Measurements from ENCODE around the gene KIAA0753. TPM values are rescaled to one million over a fixed set of nuclear protein-coding genes. Genes with fewer than 3 reads are reported as not detected.

Gene KIAA0753
- total and polyA plus RNA-seq, 2 of the 13 experiments (the other 11 are each of a cell fraction or from before 2014, with no cell fraction given) = 5.2 to 9.1 TPM

DNA sequence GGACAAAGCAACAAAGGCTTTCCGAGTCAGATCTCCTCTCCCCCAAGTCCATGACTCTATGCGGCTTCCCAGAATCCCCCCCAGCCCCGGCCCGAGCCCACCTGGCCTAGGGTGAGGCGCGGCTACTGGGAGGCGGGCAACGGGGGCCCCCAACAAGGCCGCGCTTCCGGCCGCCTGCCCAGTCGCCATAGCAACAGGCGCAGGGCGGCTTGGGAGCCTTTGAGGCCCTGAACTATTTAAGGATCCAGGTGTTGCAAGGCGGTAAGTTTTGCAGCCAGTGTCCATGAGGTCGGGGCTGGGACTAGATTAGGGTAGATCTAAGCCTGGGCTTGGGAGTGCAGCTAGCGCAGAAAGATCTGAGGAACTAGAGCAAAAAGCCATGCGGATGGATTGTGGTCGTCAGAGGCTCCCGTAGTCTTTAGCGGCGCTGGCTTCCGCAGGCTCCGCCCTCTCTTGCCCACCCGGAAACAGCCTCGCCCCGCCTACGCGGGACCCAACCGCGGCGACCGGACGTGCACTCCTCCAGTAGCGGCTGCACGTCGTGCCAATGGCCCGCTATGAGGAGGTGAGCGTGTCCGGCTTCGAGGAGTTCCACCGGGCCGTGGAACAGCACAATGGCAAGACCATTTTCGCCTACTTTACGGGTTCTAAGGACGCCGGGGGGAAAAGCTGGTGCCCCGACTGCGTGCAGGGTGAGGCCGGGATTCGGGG, at the start of gene KIAA0753, which contains the start of gene TXNDC17 (continued):
- TF ChIP-seq, protein P1, sequence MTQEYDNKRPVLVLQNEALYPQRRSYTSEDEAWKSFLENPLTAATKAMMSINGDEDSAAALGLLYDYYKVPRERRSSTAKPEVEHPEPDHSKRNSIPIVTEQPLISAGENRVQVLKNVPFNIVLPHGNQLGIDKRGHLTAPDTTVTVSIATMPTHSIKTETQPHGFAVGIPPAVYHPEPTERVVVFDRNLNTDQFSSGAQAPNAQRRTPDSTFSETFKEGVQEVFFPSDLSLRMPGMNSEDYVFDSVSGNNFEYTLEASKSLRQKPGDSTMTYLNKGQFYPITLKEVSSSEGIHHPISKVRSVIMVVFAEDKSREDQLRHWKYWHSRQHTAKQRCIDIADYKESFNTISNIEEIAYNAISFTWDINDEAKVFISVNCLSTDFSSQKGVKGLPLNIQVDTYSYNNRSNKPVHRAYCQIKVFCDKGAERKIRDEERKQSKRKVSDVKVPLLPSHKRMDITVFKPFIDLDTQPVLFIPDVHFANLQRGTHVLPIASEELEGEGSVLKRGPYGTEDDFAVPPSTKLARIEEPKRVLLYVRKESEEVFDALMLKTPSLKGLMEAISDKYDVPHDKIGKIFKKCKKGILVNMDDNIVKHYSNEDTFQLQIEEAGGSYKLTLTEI (CRISPR knock-in tag; conservative IDR thresholded peaks at IDR 0.05) = no peak
- TF ChIP-seq, protein P2, sequence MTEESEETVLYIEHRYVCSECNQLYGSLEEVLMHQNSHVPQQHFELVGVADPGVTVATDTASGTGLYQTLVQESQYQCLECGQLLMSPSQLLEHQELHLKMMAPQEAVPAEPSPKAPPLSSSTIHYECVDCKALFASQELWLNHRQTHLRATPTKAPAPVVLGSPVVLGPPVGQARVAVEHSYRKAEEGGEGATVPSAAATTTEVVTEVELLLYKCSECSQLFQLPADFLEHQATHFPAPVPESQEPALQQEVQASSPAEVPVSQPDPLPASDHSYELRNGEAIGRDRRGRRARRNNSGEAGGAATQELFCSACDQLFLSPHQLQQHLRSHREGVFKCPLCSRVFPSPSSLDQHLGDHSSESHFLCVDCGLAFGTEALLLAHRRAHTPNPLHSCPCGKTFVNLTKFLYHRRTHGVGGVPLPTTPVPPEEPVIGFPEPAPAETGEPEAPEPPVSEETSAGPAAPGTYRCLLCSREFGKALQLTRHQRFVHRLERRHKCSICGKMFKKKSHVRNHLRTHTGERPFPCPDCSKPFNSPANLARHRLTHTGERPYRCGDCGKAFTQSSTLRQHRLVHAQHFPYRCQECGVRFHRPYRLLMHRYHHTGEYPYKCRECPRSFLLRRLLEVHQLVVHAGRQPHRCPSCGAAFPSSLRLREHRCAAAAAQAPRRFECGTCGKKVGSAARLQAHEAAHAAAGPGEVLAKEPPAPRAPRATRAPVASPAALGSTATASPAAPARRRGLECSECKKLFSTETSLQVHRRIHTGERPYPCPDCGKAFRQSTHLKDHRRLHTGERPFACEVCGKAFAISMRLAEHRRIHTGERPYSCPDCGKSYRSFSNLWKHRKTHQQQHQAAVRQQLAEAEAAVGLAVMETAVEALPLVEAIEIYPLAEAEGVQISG (CRISPR knock-in tag; IDR thresholded peaks at IDR 0.05) = peak; percentile 57; the same call in 1 of the 2 replicates
- 0 out of 2 replicates have a peak, but pooled peaks have one; percentile 1 for TF ChIP-seq ZFP36L2 (CRISPR knock-in tag; IDR thresholded peaks at IDR 0.05)
- TF ChIP-seq ZNF333 (CRISPR knock-in tag; IDR thresholded peaks at IDR 0.05; ENCODE audit: borderline replicate concordance) = no peak
- TF ChIP-seq, protein P3, sequence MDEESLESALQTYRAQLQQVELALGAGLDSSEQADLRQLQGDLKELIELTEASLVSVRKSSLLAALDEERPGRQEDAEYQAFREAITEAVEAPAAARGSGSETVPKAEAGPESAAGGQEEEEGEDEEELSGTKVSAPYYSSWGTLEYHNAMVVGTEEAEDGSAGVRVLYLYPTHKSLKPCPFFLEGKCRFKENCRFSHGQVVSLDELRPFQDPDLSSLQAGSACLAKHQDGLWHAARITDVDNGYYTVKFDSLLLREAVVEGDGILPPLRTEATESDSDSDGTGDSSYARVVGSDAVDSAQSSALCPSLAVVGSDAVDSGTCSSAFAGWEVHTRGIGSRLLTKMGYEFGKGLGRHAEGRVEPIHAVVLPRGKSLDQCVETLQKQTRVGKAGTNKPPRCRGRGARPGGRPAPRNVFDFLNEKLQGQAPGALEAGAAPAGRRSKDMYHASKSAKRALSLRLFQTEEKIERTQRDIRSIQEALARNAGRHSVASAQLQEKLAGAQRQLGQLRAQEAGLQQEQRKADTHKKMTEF (CRISPR knock-in tag; IDR thresholded peaks at IDR 0.05) = peak; percentile 79
- peak; percentile 96 for TF ChIP-seq ELF4 (CRISPR knock-in tag; IDR thresholded peaks at IDR 0.05; ENCODE audit: borderline replicate concordance)
- peak; percentile 77 for TF ChIP-seq KLF6 (CRISPR knock-in tag; IDR thresholded peaks at IDR 0.05)
- peak; percentile 67 for TF ChIP-seq RBM39 (IDR thresholded peaks at IDR 0.05; ENCODE audit: low read depth, low read length, poor library complexity, severe bottlenecking)
- TF ChIP-seq ZNF354B (CRISPR knock-in tag; IDR thresholded peaks at IDR 0.05) = peak; percentile 57; the same call in 1 of the 2 replicates
- TF ChIP-seq ISX (CRISPR knock-in tag; conservative IDR thresholded peaks at IDR 0.05) = 0 out of 2 replicates have a peak, but pooled peaks have one; percentile 61
- TF ChIP-seq ZNF790 (CRISPR knock-in tag; IDR thresholded peaks at IDR 0.05; ENCODE audit: borderline replicate concordance) = no peak; the same call in 1 of the 2 replicates
- peak; percentile 87 for TF ChIP-seq THAP11 (CRISPR knock-in tag; IDR thresholded peaks at IDR 0.05)
- TF ChIP-seq CHD4 (IDR thresholded peaks at IDR 0.05; ENCODE audit: borderline replicate concordance, low read length) = no peak
- peak; percentile 83; the same call in 1 of the 2 replicates for TF ChIP-seq ZNF607 (CRISPR knock-in tag; IDR thresholded peaks at IDR 0.05; ENCODE audit: borderline replicate concordance)
- TF ChIP-seq ZNF501 (CRISPR knock-in tag; IDR thresholded peaks at IDR 0.05) = peak; percentile 56; the same call in 1 of the 2 replicates
- no peak for TF ChIP-seq ZSCAN20 (CRISPR knock-in tag; IDR thresholded peaks at IDR 0.05; ENCODE audit: borderline replicate concordance)
- no peak for TF ChIP-seq ZNF263 (CRISPR knock-in tag; IDR thresholded peaks at IDR 0.05)
- no peak for TF ChIP-seq NFRKB (IDR thresholded peaks at IDR 0.05)
